Type B pancreatic cell (in vitro differentiated cells): ENCODE measurements around the gene CDH11. TPM values are rescaled to one million over a fixed set of nuclear protein-coding genes. Genes with fewer than 3 reads are reported as not detected.
A peak's percentile ranks its signal among the peaks of the same experiment; 100 is the strongest.

Source experiments
- DNase-seq: peaks from one replicate; pipeline ENCODE4 v3.0.0; 2021; ENCODE audit warnings: mixed read lengths; ENCODE audit not compliant: unreplicated experiment; ENCODE audit errors: extremely low spot score
- H3K27ac Mint-ChIP-seq: 2 replicates; pipeline ENCODE4 v1.8.0; 2021; ENCODE audit warnings: mild to moderate bottlenecking, mixed read lengths
- H3K27me3 Mint-ChIP-seq: 2 replicates; pipeline ENCODE4 v1.8.0; 2021; ENCODE audit warnings: mixed read lengths
- H3K36me3 Mint-ChIP-seq: 2 replicates; pipeline ENCODE4 v1.8.0; 2021; ENCODE audit warnings: mixed read lengths
- H3K4me1 Mint-ChIP-seq: one replicate; pipeline ENCODE4 v1.8.0; 2021; ENCODE audit warnings: mixed read lengths; ENCODE audit not compliant: unreplicated experiment
- H3K4me3 Mint-ChIP-seq: 2 replicates; pipeline ENCODE4 v1.8.0; 2021; ENCODE audit warnings: mild to moderate bottlenecking, mixed read lengths
- H3K9me3 Mint-ChIP-seq: 2 replicates; pipeline ENCODE4 v1.8.0; 2021; ENCODE audit warnings: mixed read lengths
- CTCF ChIP-seq: fragments of 200-600 bp; sonication (generic); conservative IDR thresholded peaks from 2 replicates; pipeline ENCODE4 v1.5.0; 2021; ENCODE audit warnings: antibody characterized with exemption, mild to moderate bottlenecking
- total RNA-seq: library from RNA; stranded (reverse); gene quantifications from 2 replicates; pipeline ENCODE4 v1.2.1, GENCODE V29; 2021; ENCODE audit warnings: low replicate concordance

Gene CDH11
- total RNA-seq, 1 donor from 2014 or later = 287 TPM

GRCh38 chr16:65044026-65044425 lies 77.8 kb downstream of the CDH11 start:
- peaks cover 31% of the 10 kb centered on the region for H3K36me3 Mint-ChIP-seq
- no peak overlapping the region for H3K27ac Mint-ChIP-seq
- H3K4me3 Mint-ChIP-seq = no peak overlapping the region

DNA sequence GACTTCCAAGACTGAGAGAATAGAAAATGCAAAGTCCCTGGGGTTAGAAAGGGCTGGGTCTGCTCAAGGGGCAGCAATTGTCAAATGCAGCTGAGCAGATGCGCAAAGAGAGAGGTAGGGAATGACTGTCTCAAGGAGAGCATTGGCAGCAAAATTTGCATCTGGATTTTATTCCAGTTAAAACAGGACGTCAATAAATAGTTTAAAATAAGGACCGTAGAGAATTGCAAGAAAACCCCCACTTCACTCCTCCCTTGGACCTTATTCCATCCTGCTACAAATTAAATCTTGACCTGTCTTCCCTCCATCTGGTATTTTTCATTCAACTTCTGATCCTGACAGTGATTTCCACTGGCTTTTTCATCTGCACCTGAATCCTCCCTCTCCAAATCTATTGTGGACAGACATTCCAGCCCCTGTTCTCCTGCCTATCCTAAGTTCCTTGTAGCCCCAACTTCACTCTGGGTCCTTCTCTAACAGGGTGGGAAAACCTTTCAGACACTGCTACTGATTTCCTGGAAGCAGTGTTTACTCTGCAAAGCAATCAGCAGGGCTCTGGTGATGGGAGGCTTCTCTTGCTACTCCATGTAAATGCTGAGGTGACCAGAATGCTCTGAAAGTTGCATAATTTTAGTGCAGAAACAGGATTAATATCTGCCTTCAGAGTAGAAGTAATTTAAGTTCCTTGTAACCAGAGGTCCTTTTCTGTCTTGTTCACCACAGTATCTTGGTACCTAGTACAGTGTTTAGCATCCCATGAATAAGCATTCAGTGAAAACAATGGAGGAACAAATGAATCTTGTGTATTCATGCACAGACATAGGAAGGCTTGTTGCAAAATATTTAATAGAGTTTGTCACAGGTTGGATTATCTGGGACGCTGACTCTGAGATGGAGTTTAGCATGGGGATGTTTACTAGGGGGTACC lies 79.2 kb downstream of the CDH11 start:
- H3K9me3 Mint-ChIP-seq = peaks cover 6% of the 10 kb centered on the region
- peaks cover 3% of the 10 kb centered on the region for H3K27me3 Mint-ChIP-seq
- H3K4me1 Mint-ChIP-seq = peaks cover 28% of the 10 kb centered on the region
- H3K27ac Mint-ChIP-seq = no peak overlapping the region
- peaks cover 34% of the 10 kb centered on the region for H3K36me3 Mint-ChIP-seq
- no peak overlapping the region for H3K4me3 Mint-ChIP-seq
- DNase-seq = no peak
- TF ChIP-seq CTCF = no peak

More at GRCh38 chr16:65044026-65044425, 77.8 kb downstream of the CDH11 start:
- no peaks in the 10 kb centered on the region for H3K27me3 Mint-ChIP-seq
- H3K4me1 Mint-ChIP-seq = peaks cover 15% of the 10 kb centered on the region
- H3K9me3 Mint-ChIP-seq = peaks cover 6% of the 10 kb centered on the region
- no peak for TF ChIP-seq CTCF
- DNase-seq = no peak

DNA sequence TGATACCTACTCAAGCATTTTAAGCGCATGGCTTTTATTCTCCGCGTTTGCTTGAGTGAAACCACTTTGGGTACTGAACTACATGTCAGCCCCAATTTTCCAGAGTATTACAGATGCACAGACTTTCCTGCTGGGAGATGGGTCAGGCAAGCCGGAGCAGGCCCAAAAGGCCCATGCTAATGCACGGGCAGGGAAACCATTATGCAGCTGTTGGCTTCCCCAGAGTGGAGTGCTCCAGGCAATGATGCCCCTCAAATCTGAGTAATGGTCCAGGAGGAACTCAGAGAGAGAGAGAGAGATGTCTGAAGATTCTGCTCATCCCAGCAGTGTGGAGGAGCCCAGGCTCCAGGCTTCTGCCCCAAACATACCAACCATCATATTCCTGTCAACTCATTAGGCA lies 80.2 kb downstream of the CDH11 start:
- H3K9me3 Mint-ChIP-seq = peaks cover 6% of the 10 kb centered on the region
- peaks cover 6% of the 10 kb centered on the region for H3K27me3 Mint-ChIP-seq
- H3K4me1 Mint-ChIP-seq = peaks cover 34% of the 10 kb centered on the region
- no peak for DNase-seq
- no peak overlapping the region for H3K4me3 Mint-ChIP-seq
- no peak for TF ChIP-seq CTCF
- peaks cover 33% of the 10 kb centered on the region for H3K36me3 Mint-ChIP-seq
- no peak overlapping the region for H3K27ac Mint-ChIP-seq

DNA sequence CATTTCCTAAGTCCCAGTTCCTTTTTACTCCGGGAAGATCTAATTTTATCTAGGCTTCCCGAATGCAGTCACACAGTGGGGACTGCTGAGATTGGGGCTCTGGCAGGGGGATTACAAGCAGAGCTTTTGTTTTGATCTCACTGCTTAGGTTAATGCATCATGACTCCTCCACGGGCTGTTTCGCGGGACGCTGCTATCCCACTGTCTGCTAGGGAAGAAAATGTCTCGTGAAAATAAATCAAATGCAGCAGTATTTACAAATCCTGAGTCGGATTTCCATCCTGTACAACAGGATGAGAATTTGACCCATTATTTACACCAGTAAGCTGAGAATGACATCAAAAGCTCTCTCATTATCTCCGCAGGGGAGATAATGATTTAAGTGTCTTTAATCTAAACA lies 83.8 kb downstream of the CDH11 start:
- TF ChIP-seq CTCF = no peak
- H3K27ac Mint-ChIP-seq = peak overlapping the region; percentile 39
- peaks cover 6% of the 10 kb centered on the region for H3K27me3 Mint-ChIP-seq
- H3K9me3 Mint-ChIP-seq = peaks cover 6% of the 10 kb centered on the region
- no peak for DNase-seq
- H3K4me1 Mint-ChIP-seq = peaks cover 33% of the 10 kb centered on the region
- peaks cover 32% of the 10 kb centered on the region for H3K36me3 Mint-ChIP-seq
- peak overlapping the region; percentile 50 for H3K4me3 Mint-ChIP-seq

GRCh38 chr16:65037556-65037955 lies 84.3 kb downstream of the CDH11 start:
- DNase-seq = no peak
- Mint-ChIP-seq H3K4me3 (peak overlapping the region; percentile 75), H3K4me1 (peaks cover 36% of the 10 kb centered on the region), H3K27me3 (peaks cover 6% of the 10 kb centered on the region), H3K36me3 (peaks cover 32% of the 10 kb centered on the region), H3K27ac (no peak overlapping the region), H3K9me3 (peaks cover 6% of the 10 kb centered on the region)
- no peak for TF ChIP-seq CTCF
